Calu3 (cell line): Measurements from ENCODE around the gene HIF1AN. TPM values are rescaled to one million over a fixed set of nuclear protein-coding genes. Genes with fewer than 3 reads are reported as not detected.

Experiments
- BruUV-seq: library from RNA; stranded (reverse); fragments of 400-500 nt; replicated peaks from 2 replicates; lab custom pipeline; 2021; lab: Mats Ljungman, UMichigan
- CTCF ChIA-PET: fragments of 300-600 bp; sonication (Branson Sonifier 250); formaldehyde crosslinking; loops from one replicate; lab custom pipeline; 2022; ENCODE audit warnings: antibody characterized with exemption; lab: Charles Lee
- DNase-seq: peaks from one replicate; pipeline ENCODE4 v3.0.0; 2022
- H3K27ac Mint-ChIP-seq: one replicate; pipeline ENCODE4 v1.8.0; 2022; ENCODE audit warnings: mixed read lengths; ENCODE audit not compliant: unreplicated experiment
- H3K27me3 Mint-ChIP-seq: one replicate; pipeline ENCODE4 v1.8.0; 2022; ENCODE audit warnings: mixed read lengths; ENCODE audit not compliant: unreplicated experiment
- H3K36me3 Mint-ChIP-seq: one replicate; pipeline ENCODE4 v1.8.0; 2022; ENCODE audit warnings: mild to moderate bottlenecking, moderate library complexity, mixed read lengths; ENCODE audit not compliant: insufficient read depth, unreplicated experiment
- H3K4me1 Mint-ChIP-seq: one replicate; pipeline ENCODE4 v1.8.0; 2022; ENCODE audit warnings: mild to moderate bottlenecking, low read depth, mixed read lengths; ENCODE audit not compliant: unreplicated experiment
- H3K4me3 Mint-ChIP-seq: one replicate; pipeline ENCODE4 v1.8.0; 2022; ENCODE audit warnings: mild to moderate bottlenecking, low read depth, moderate library complexity, mixed read lengths; ENCODE audit not compliant: unreplicated experiment
- H3K9me3 Mint-ChIP-seq: one replicate; pipeline ENCODE4 v1.8.0; 2022; ENCODE audit warnings: low read depth, mixed read lengths; ENCODE audit not compliant: unreplicated experiment
- CTCF ChIP-seq: fragments of 200-600 bp; IDR thresholded peaks from one replicate; pipeline ENCODE4 v1.8.0; 2022; ENCODE audit warnings: antibody characterized with exemption; ENCODE audit not compliant: unreplicated experiment
- intact Hi-C: fragments of 100-400 bp; cut with micrococcal nuclease; formaldehyde crosslinking; loops from one replicate; pipeline ENCODE4 v1.10.0; 2022; ENCODE audit not compliant: unreplicated experiment
- total RNA-seq: library from RNA; stranded (reverse); gene quantifications from 2 replicates; pipeline ENCODE4 v1.2.3, GENCODE V29; 2022

HIF1AN gene
- total RNA-seq, 1 experiment from 2014 or later = 36.3 TPM

- H3K9me3 Mint-ChIP-seq = no peaks in the 10 kb centered on the region
- peaks cover 30% of the 10 kb centered on the region for H3K36me3 Mint-ChIP-seq
Measured at GRCh38 chr10:100544950-100545349, 9.2 kb downstream of the HIF1AN start.

GRCh38 chr10:100551196-100551595, 15.5 kb downstream of the HIF1AN start:
- intact Hi-C loops = no loop called here
- Mint-ChIP-seq H3K9me3 (no peaks in the 10 kb centered on the region), H3K4me3 (no peak overlapping the region), H3K27me3 (no peaks in the 10 kb centered on the region), H3K36me3 (peaks cover 7% of the 10 kb centered on the region), H3K4me1 (no peaks in the 10 kb centered on the region), H3K27ac (no peak overlapping the region)
- BruUV-seq = no TSS peak
- DNase-seq = no peak
- CTCF ChIA-PET = no interaction called here
- no peak for TF ChIP-seq CTCF

More at GRCh38 chr10:100544950-100545349, 9.2 kb downstream of the HIF1AN start:
- no peaks in the 10 kb centered on the region for H3K4me1 Mint-ChIP-seq
- no peak for TF ChIP-seq CTCF
- intact Hi-C loops = no loop called here
- no peak overlapping the region for H3K27ac Mint-ChIP-seq
- BruUV-seq = no TSS peak
- H3K27me3 Mint-ChIP-seq = no peaks in the 10 kb centered on the region
- no peak overlapping the region for H3K4me3 Mint-ChIP-seq
- no peak for DNase-seq
- CTCF ChIA-PET = interaction anchor here (1.5 kb wide), 1 partner anchor 9 kb away, joined by 6 read pairs; the partner anchor contains the start of gene HIF1AN

- no peak for DNase-seq
- H3K4me1 Mint-ChIP-seq = no peaks in the 10 kb centered on the region
- CTCF ChIA-PET = no interaction called here
- H3K9me3 Mint-ChIP-seq = no peaks in the 10 kb centered on the region
- peaks cover 5% of the 10 kb centered on the region for H3K36me3 Mint-ChIP-seq
- BruUV-seq = no TSS peak
- H3K4me3 Mint-ChIP-seq = no peak overlapping the region
- no peaks in the 10 kb centered on the region for H3K27me3 Mint-ChIP-seq
- TF ChIP-seq CTCF = no peak
- no peak overlapping the region for H3K27ac Mint-ChIP-seq
- intact Hi-C loops = no loop called here
Measured at GRCh38 chr10:100551738-100552137, 16.0 kb downstream of the HIF1AN start.

GRCh38 chr10:100553929-100554328, 18.2 kb downstream of the HIF1AN start:
- DNase-seq = no peak
- Mint-ChIP-seq H3K36me3 (peaks cover 15% of the 10 kb centered on the region), H3K4me3 (no peak overlapping the region), H3K4me1 (no peaks in the 10 kb centered on the region), H3K9me3 (no peaks in the 10 kb centered on the region), H3K27me3 (no peaks in the 10 kb centered on the region), H3K27ac (no peak overlapping the region)
- no TSS peak for BruUV-seq
- intact Hi-C loops = no loop called here
- CTCF ChIA-PET = no interaction called here
- no peak for TF ChIP-seq CTCF
